Naive thymus-derived CD8-positive, alpha-beta T cell (primary cell): ENCODE results near the gene PRKAB1. TPM values are rescaled to one million over a fixed set of nuclear protein-coding genes. Genes with fewer than 3 reads are reported as not detected.
A peak's percentile ranks its signal among the peaks of the same experiment; 100 is the strongest.
"Not testable (repeated sequence)": the region's sequence is repeated elsewhere in the genome, so short reads cannot be mapped to it uniquely, and the experiment has no call there.

Experiments used
- ATAC-seq, 2 donors: fragments of 150-1000 bp; cut with Tn5 transposase in 1 of 2; sonication (Bioruptor Pico), chemical (Tn5 transposase) in 1 of 2; 1 replicate in 1 of 2; 2 replicates in 1 of 2; pipeline ENCODE4 v1.10.0; 2021; ENCODE audit warnings: mild to moderate bottlenecking in 2 of 2, moderate library complexity in 2 of 2
- POLR2A ChIA-PET: fragments of 350-600 bp; sonication (Branson Sonifier 250); formaldehyde crosslinking; loops from one replicate; lab custom pipeline; 2021; ENCODE audit warnings: antibody characterized with exemption; lab: Charles Lee
- DNase-seq, 10 donors: peaks; one replicate each; pipeline versions ENCODE4 v3.0.0 to v3.0.0-alpha.2; 2020 to 2022
- H3K27ac Mint-ChIP-seq, 10 donors: one replicate each; pipeline ENCODE4 v1.8.0; 2020 to 2022; ENCODE audit warnings: mild to moderate bottlenecking in 10 of 10, mixed read lengths in 10 of 10, moderate library complexity in 4 of 10, inconsistent platforms in 1 of 10
- H3K27me3 Mint-ChIP-seq, 5 donors: one replicate each; pipeline ENCODE4 v1.8.0; 2021 to 2022; ENCODE audit warnings: mixed read lengths in 5 of 5
- H3K36me3 Mint-ChIP-seq, 3 donors: one replicate each; pipeline ENCODE4 v1.8.0; 2020 to 2022; ENCODE audit warnings: mixed read lengths in 3 of 3, mild to moderate bottlenecking in 2 of 3, inconsistent platforms in 1 of 3
- H3K4me1 Mint-ChIP-seq, 4 donors: one replicate each; pipeline ENCODE4 v1.8.0; 2021 to 2022; ENCODE audit warnings: mixed read lengths in 4 of 4
- H3K4me3 Mint-ChIP-seq, 10 donors: one replicate each; pipeline ENCODE4 v1.8.0; 2020 to 2022; ENCODE audit warnings: mild to moderate bottlenecking in 10 of 10, mixed read lengths in 10 of 10, moderate library complexity in 6 of 10, inconsistent platforms in 1 of 10
- H3K9me3 Mint-ChIP-seq, 9 donors: one replicate each; pipeline ENCODE4 v1.8.0; 2020 to 2022; ENCODE audit warnings: mixed read lengths in 9 of 9, mild to moderate bottlenecking in 3 of 9, inconsistent platforms in 1 of 9, moderate library complexity in 1 of 9
- polyA plus RNA-seq, 3 donors: library from polyadenylated mRNA; unstranded; fragments of 300-500 nt; fragmentation: Illumina TruSeq; gene quantifications; one replicate each; pipeline ENCODE4 v1.2.3, GENCODE V29; 2021
- total RNA-seq, 8 experiments: library from RNA in 2 of 8; stranded (reverse) in 2 of 8; gene quantifications; one replicate each; pipeline ENCODE4 v1.2.3 and lab custom pipeline; 2021 to 2026

PRKAB1 gene, protein sequence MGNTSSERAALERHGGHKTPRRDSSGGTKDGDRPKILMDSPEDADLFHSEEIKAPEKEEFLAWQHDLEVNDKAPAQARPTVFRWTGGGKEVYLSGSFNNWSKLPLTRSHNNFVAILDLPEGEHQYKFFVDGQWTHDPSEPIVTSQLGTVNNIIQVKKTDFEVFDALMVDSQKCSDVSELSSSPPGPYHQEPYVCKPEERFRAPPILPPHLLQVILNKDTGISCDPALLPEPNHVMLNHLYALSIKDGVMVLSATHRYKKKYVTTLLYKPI
- total RNA-seq: 10 to 100 TPM; 45.2 to 48.0 TPM
- 10 to 100 TPM; 29.6 to 48.7 (median 39.5) TPM for polyA plus RNA-seq
- 20.2 to 41.0 (median 37.0) reads per million in 6 experiments for total RNA-seq (lab: John Stamatoyannopoulos, UW)

DNA sequence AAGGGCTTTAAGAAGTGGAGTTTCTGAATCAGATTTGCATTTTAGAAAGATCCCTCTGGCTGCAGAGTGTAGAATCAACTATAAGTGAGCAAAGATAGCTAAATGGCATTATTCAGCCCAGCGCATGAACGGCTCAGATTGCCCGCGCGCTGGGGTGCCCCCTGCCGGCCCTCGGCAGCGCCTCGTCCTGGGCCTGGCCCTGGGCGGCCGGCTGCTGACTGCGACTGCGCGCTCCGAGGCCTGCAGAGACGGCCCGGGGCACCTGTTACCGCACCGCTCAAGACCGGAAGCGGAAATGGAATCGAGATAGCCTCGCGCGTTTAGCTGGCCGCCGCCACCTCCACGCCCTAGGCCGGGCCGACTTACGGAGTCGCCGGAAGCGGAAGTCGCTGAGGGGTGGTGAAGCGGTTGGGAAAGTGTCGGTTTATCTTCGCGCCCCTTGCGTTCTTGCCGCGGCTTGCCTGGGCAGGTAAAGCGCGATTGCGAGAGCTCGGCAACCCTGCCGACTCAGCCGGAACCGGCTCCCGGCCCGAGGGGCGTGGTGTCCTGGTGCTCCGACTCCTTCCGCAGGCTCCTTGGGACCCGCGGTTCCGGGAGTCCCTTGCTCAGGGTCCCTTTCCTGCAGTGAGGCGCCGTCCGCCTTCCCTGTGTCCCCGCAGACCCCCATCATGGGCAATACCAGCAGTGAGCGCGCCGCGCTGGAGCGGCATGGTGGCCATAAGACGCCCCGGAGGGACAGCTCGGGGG, at the start of gene PRKAB1:
Gene PRKAB1 (plus strand): TSS at position 557 of the 747 bp plus-strand sequence. CDS start 112 bp downstream, at position 669.
- peak; percentile 90 to 98 (median 94) for DNase-seq
- Mint-ChIP-seq H3K36me3 (peaks cover 0 to 30% (median 6%) of the 10 kb centered on the region in 3 donors), H3K27ac (peak within 1 kb of the TSS; percentile 86 to 95 (median 92)), H3K9me3 (no peaks in the 10 kb centered on the region), H3K4me3 (peak within 1 kb of the TSS; percentile 83 to 91 (median 89)), H3K4me1 (peaks cover 12 to 59% (median 53%) of the 10 kb centered on the region in 4 donors), H3K27me3 (no peaks in the 10 kb centered on the region)
- ATAC-seq: peak; percentile 92 to 94
- POLR2A ChIA-PET: interaction anchor here (0.5 to 1.6 kb wide), 7 partner anchors 9 to 1292 kb away, joined by 3 to 6 read pairs (median 3); partner anchors contain the start of genes RPLP0 and SUDS3

DNA sequence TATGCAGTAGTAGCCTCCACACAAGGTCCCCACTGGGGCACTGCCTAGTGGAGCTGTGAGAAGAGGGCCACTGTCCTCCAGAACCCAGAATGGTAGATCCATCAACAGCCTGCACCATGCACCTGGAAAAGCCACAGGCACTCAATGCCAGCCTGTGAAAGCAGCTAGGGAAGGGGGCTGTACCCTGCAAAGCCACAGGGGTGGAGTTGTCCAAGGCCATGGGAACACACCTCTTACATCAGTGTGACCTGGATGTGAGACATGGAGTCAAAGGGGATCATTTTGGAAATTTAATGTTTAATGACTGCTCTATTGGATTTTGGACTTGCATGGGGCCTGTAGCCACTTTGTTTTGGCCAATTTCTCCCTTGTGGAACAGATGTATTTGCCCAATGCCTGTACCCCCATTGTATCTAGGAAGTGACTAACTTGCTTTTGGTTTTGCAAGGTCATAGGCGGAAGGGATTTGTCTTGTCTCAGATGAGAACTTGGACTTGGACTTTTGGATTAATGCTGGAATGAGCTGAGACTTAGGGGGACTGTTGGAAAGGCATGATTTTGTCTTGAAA, 49.5 kb upstream of the PRKAB1 start:
- ATAC-seq, H3K4me1 Mint-ChIP-seq, H3K27ac Mint-ChIP-seq, POLR2A ChIA-PET, DNase-seq, H3K36me3 Mint-ChIP-seq, H3K4me3 Mint-ChIP-seq: not testable (repeated sequence)
- H3K9me3 Mint-ChIP-seq: peaks cover 0 to 12% (median 5%) of the 10 kb centered on the region in 9 donors
- H3K27me3 Mint-ChIP-seq: peaks cover 13 to 31% (median 19%) of the 10 kb centered on the region in 5 donors

DNA sequence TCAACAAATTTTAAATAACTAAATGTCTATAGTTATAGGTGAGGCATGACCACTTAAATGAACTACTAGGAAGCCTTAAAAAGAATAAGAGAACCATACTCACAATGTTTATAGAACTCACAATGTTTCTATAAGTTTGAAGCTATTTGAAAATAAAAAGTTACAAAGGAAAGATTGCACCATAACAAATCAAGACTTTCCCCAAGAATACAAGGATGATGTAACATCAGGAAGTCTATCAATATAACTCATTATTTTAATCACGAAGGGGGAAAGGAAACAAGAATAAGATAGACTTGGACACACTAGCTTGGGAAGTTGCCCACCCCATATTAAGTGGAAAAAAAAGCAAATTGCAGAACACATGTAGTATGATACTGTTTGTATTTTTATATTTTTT, 47.4 kb upstream of the PRKAB1 start:
- ATAC-seq (no peak), DNase-seq (no peak)
- no peaks in the 10 kb centered on the region for H3K4me1 Mint-ChIP-seq
- peaks cover 11 to 27% (median 13%) of the 10 kb centered on the region in 5 donors for H3K27me3 Mint-ChIP-seq
- H3K4me3 Mint-ChIP-seq: no peak overlapping the region
- peaks cover 0 to 12% (median 4%) of the 10 kb centered on the region in 9 donors for H3K9me3 Mint-ChIP-seq
- POLR2A ChIA-PET: no interaction called here
- H3K27ac Mint-ChIP-seq: no peak overlapping the region
- no peaks in the 10 kb centered on the region for H3K36me3 Mint-ChIP-seq

DNA sequence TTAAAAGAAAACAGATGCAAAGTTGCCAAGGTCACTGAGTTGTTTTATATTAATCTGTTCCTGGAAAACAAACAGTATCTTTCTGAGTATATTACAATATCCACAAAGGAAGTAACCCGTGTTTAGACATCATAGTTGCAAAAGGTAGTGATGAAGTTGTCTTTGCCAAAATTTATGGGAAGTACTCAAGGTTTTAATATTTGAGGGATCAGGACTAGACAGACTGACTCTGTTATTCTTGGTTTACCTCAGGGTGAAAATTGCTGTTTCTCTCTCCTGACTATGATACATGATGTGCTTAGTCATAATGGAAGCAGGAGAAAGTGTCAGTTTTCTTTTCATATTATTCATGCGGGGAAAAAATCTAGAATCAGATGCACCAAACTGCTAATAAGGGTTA, 46.1 kb upstream of the PRKAB1 start:
- H3K27me3 Mint-ChIP-seq: peaks cover 11 to 29% (median 23%) of the 10 kb centered on the region in 5 donors
- POLR2A ChIA-PET: no interaction called here
- no peak overlapping the region for H3K4me3 Mint-ChIP-seq
- no peaks in the 10 kb centered on the region for H3K4me1 Mint-ChIP-seq
- H3K9me3 Mint-ChIP-seq: peaks cover 0 to 12% (median 4%) of the 10 kb centered on the region in 9 donors
- ATAC-seq: no peak
- H3K27ac Mint-ChIP-seq: no peak overlapping the region
- no peaks in the 10 kb centered on the region for H3K36me3 Mint-ChIP-seq
- no peak for DNase-seq

DNA sequence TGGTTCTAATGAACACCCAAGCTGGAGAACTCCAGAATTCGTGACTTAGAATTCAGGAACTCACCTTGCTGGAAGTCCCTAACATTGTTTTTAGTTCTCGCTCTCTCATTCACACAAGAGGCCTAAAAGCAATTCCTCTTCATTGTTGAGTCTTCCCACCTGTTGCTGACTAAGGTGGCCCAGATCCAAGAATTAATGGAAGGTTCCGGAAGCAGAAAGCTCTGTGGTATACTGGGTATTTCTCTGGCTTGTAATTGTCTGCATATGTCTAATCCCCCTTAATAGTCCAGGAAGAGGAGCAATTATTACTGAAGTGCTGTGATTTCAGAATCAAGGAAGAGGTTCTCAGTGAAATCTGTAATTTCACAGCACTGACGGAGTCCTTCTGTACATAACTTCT, 43.0 kb upstream of the PRKAB1 start:
- Mint-ChIP-seq H3K27ac (no peak overlapping the region), H3K9me3 (no peaks in the 10 kb centered on the region), H3K27me3 (peaks cover 5 to 35% (median 20%) of the 10 kb centered on the region in 5 donors), H3K4me1 (no peaks in the 10 kb centered on the region), H3K36me3 (no peaks in the 10 kb centered on the region), H3K4me3 (no peak overlapping the region)
- no peak for ATAC-seq
- POLR2A ChIA-PET: no interaction called here
- DNase-seq: no peak

DNA sequence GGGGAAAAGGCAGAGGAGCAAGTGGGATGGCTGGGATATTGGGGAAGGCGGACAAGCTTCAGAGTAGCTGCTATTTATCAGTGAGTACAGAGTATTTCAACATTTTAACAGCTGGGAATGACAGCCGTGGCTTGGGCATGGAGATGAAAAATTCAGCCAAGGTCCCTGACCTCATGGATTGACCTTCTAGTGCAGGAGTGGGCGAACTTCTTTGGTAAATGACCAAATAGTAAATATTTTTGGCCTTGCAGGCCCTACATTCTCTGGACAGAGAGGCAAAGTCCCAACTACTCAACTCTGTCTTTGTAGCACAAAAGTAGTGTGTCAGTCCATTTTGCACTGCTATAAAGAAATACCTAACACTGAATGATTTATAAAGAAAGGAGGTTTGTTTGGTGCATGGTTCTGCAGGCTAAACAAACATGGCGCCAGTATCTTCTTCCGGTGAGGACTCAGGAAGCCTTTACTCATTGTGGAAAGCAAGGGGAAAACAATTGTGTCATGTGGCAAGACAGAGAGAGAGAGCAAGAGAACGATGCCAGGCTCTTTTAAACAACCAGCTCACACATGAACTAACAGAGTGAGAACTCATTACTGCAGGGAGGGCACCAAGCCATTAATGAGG, 40.8 kb upstream of the PRKAB1 start:
- POLR2A ChIA-PET: no interaction called here
- Mint-ChIP-seq H3K27me3 (peaks cover 4 to 50% (median 24%) of the 10 kb centered on the region in 5 donors), H3K4me1 (peaks cover 0 to 1% (median 0%) of the 10 kb centered on the region in 4 donors), H3K27ac (no peak overlapping the region), H3K36me3 (no peaks in the 10 kb centered on the region), H3K9me3 (no peaks in the 10 kb centered on the region), H3K4me3 (no peak overlapping the region)
- DNase-seq: no peak
- ATAC-seq: no peak

DNA sequence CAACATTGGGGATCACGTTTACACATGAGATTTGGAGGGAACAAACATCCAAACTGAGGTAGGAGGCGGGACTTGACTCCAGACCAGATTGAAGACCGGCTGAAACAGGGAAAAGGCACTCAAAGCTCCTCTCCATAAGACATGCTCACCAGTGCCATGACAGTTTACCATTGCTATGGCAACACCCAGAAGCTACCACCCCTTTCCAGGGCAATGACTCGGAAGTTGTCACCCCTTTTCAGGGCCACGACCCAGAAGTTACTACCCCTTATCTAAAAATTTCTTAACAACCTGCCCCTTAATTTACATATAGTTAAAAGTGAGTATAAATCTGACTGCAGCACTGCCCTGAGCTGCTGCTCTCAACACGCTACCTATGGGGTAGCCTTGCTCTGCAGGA, 40.2 kb upstream of the PRKAB1 start:
- DNase-seq: no peak
- POLR2A ChIA-PET: interaction anchor here (0.8 kb wide), 1 partner anchor 490 kb away, joined by 4 read pairs; no protein-coding TSS in a partner anchor
- Mint-ChIP-seq H3K4me3 (no peak overlapping the region), H3K27ac (no peak overlapping the region), H3K27me3 (peaks cover 8 to 44% (median 21%) of the 10 kb centered on the region in 5 donors), H3K36me3 (no peaks in the 10 kb centered on the region), H3K4me1 (peaks cover 0 to 1% (median 0%) of the 10 kb centered on the region in 4 donors), H3K9me3 (no peaks in the 10 kb centered on the region)
- ATAC-seq: no peak

DNA sequence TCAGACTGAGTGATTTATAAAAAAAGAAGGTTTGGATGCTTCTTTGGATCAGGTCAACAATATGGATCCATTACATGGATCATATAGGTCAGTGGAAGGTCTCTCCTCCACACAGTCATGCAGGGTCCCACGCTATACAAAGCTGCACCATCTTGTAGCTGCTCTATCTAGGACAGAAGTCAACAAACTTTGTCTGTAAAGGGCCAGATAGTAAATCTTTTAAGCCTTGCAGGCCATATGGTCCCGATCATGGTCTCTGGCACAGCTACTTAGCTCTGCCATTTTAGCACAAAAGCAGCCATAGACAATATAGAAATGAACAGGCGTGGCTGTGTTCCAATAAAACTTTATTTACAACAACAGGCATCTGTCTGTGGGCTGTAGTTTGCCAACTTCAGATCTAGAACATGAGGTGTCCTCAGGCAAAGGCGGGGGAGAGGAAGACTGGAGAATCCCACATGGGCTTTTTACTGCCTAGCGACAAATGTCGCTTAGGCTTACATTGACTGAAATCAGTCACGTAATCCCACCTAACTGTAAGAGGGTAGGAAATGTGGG, 37.6 kb upstream of the PRKAB1 start:
- Mint-ChIP-seq H3K27ac (no peak overlapping the region), H3K4me1 (peaks cover 0 to 1% (median 0%) of the 10 kb centered on the region in 4 donors), H3K27me3 (peaks cover 8 to 49% (median 28%) of the 10 kb centered on the region in 5 donors), H3K36me3 (no peaks in the 10 kb centered on the region), H3K4me3 (no peak overlapping the region), H3K9me3 (no peaks in the 10 kb centered on the region)
- DNase-seq: no peak
- POLR2A ChIA-PET: no interaction called here
- no peak for ATAC-seq

DNA sequence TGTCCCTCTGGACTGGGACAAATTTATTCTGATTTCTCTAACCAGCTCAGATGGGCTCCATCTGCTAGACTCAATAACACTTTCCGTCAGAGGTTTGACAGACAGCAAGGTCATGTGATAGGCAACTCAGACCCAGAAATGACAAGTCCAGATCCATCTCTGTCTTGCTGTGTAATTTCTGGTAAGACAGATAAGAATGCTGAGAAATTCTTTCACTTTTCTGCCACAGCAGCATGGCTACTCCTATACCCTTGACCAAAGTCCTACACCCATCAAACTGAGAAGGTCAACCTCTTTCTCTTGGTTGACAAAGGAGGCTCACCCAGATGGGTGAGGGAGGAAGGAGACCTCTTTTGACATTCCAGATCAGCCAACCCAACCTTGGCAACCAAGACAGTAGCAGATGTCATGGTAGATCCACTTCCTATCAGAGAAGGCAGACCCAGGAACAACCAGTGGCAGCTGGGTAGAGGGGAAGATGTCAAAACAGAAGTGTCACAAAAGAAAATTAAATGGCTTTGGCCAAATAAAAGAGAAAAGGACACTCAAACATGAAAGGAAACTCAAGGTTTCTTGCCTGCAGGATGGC, 36.9 kb upstream of the PRKAB1 start:
- POLR2A ChIA-PET: no interaction called here
- Mint-ChIP-seq H3K9me3 (no peaks in the 10 kb centered on the region), H3K4me3 (no peak overlapping the region), H3K27me3 (peaks cover 13 to 53% (median 30%) of the 10 kb centered on the region in 5 donors), H3K27ac (no peak overlapping the region), H3K36me3 (no peaks in the 10 kb centered on the region), H3K4me1 (peaks cover 0 to 1% (median 0%) of the 10 kb centered on the region in 4 donors)
- no peak for ATAC-seq
- DNase-seq: no peak

DNA sequence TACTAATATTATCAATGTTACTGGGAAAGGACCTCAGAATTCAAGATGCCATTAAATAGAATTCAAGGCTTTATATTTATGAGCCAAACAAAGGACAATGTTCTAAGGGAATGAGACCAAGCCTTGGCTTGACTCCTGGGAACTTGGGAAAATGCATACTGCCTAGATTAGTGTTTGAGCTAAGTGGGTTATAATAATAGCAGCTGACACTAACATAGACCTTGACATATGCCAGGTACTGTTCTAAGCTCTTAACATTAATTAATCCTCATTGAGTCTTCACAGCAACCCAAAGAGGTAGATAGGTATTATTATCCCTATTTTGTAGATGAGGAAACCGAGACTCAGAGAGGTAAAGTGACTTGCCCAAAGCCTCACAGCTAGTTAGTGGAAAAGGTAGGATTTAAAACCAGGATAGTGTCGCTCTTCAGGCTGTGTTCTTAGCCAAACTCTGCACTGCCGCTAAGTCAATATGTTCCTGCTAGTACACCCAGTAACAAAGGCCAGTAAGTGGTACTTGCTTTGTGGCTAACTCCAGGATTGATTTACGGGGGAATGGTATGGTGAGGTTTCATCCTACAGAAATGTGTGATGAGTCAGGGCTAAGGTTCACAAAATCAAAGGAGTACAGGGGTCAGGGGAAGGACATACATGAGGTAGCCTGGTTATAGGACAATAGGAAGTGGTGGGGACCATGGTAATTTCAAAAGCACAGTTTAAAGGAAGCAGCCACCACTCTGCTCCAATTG, 35.8 kb upstream of the PRKAB1 start:
- Mint-ChIP-seq H3K27me3 (peaks cover 13 to 53% (median 38%) of the 10 kb centered on the region in 5 donors), H3K9me3 (no peaks in the 10 kb centered on the region), H3K4me3 (no peak overlapping the region), H3K27ac (no peak overlapping the region), H3K36me3 (no peaks in the 10 kb centered on the region), H3K4me1 (peaks cover 0 to 1% (median 0%) of the 10 kb centered on the region in 4 donors)
- POLR2A ChIA-PET: no interaction called here
- DNase-seq (no peak), ATAC-seq (no peak)

DNA sequence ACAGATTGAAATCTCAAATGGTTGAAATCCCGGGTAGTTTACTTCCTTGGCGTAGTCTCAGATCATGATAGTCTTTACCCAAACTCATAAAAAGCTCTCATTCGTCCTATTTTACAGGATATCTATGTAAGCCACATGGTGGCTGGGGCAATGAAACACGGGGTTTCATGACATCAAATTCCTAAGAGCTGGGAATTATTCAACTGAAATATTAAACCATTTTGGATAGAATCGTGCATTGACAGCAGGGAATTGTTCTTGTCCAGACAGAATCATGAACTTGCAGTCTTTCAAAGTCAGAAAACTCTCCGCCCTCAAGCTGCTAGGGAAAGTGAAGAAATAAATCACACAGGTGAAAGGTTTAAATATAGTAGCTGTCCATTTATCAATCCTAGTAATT, 33.2 kb upstream of the PRKAB1 start:
- no peak overlapping the region for H3K27ac Mint-ChIP-seq
- DNase-seq: no peak
- peaks cover 13 to 52% (median 42%) of the 10 kb centered on the region in 5 donors for H3K27me3 Mint-ChIP-seq
- POLR2A ChIA-PET: no interaction called here
- H3K4me3 Mint-ChIP-seq: no peak overlapping the region
- peaks cover 0 to 1% (median 0%) of the 10 kb centered on the region in 4 donors for H3K4me1 Mint-ChIP-seq
- no peaks in the 10 kb centered on the region for H3K36me3 Mint-ChIP-seq
- H3K9me3 Mint-ChIP-seq: no peaks in the 10 kb centered on the region
- no peak for ATAC-seq
